Activated CD8-positive, alpha-beta memory T cell treated with anti-CD3 and anti-CD28 coated beads for 36 hours (primary cell): ENCODE data around the gene ZNF425. TPM values are rescaled to one million over a fixed set of nuclear protein-coding genes. Genes with fewer than 3 reads are reported as not detected.
"Not testable (repeated sequence)": the region's sequence is repeated elsewhere in the genome, so short reads cannot be mapped to it uniquely, and the experiment has no call there.

ENCODE experiments used
- CTCF ChIA-PET: fragments of 350-600 bp; sonication (Branson Sonifier 250); formaldehyde crosslinking; loops from one replicate; lab custom pipeline; 2021; ENCODE audit warnings: antibody characterized with exemption; lab: Charles Lee
- POLR2A ChIA-PET: fragments of 350-600 bp; sonication (Branson Sonifier 250); formaldehyde crosslinking; loops from one replicate; lab custom pipeline; 2021; ENCODE audit warnings: antibody characterized with exemption; lab: Charles Lee
- total RNA-seq, 2 experiments: library from RNA; stranded (reverse); gene quantifications; one replicate each; pipeline ENCODE4 v1.2.3, GENCODE V29; 2021

The ZNF425 gene
- total RNA-seq, 2 experiments from 2014 or later: 0.99 to 1.4 TPM

GRCh38 chr7:149087376-149087775 lies 38.7 kb downstream of the ZNF425 start:
- POLR2A ChIA-PET: interaction anchor here (0.5 kb wide), 2 partner anchors 59 to 66 kb away, joined by 3 to 6 read pairs; no protein-coding TSS in a partner anchor

GRCh38 chr7:149085866-149086265 lies 40.3 kb downstream of the ZNF425 start:
- POLR2A ChIA-PET: no interaction called here

More at GRCh38 chr7:149087376-149087775, 38.7 kb downstream of the ZNF425 start:
- CTCF ChIA-PET: interaction anchor here (0.7 kb wide), 1 partner anchor 514 kb away, joined by 3 read pairs; no protein-coding TSS in a partner anchor

GRCh38 chr7:149084407-149084806 lies 41.7 kb downstream of the ZNF425 start:
- ChIA-PET CTCF (no interaction called here), POLR2A (interaction anchor here (0.6 kb wide), 1 partner anchor 617 kb away, joined by 3 read pairs; no protein-coding TSS in a partner anchor)

More at GRCh38 chr7:149085866-149086265, 40.3 kb downstream of the ZNF425 start:
- CTCF ChIA-PET: interaction anchor here (0.9 kb wide), 1 partner anchor 80 kb away, joined by 3 read pairs; no protein-coding TSS in a partner anchor

GRCh38 chr7:149081914-149082313 lies 44.2 kb downstream of the ZNF425 start:
- POLR2A ChIA-PET: no interaction called here
- CTCF ChIA-PET: no interaction called here

- CTCF ChIA-PET: no interaction called here
- POLR2A ChIA-PET: no interaction called here
Measured at GRCh38 chr7:149077594-149077993, 48.5 kb downstream of the ZNF425 start.

GRCh38 chr7:149075286-149075685 lies 50.8 kb downstream of the ZNF425 start:
- POLR2A ChIA-PET: no interaction called here
- CTCF ChIA-PET: interaction anchor here (2.9 kb wide), 1 partner anchor 10 kb away, joined by 10 read pairs; no protein-coding TSS in a partner anchor

- ChIA-PET CTCF (interaction anchor here (2.9 kb wide), 1 partner anchor 9 kb away, joined by 10 read pairs; no protein-coding TSS in a partner anchor), POLR2A (no interaction called here)
Measured at GRCh38 chr7:149074116-149074885, 51.8 kb downstream of the ZNF425 start.

- ChIA-PET POLR2A (no interaction called here), CTCF (interaction anchor here (1.2 to 1.4 kb wide), 3 partner anchors 19 to 85 kb away, joined by 3 to 4 read pairs (median 3); no protein-coding TSS in a partner anchor)
Measured at GRCh38 chr7:149072438-149072775, 53.7 kb downstream of the ZNF425 start.

GRCh38 chr7:149071641-149072437 lies 54.3 kb downstream of the ZNF425 start:
- CTCF ChIA-PET: interaction anchor here (1.2 to 1.4 kb wide), 3 partner anchors 18 to 84 kb away, joined by 3 to 4 read pairs (median 3); no protein-coding TSS in a partner anchor

GRCh38 chr7:149071182-149071635 lies 54.9 kb downstream of the ZNF425 start:
- CTCF ChIA-PET: interaction anchor here (1.2 to 1.4 kb wide), 3 partner anchors 17 to 84 kb away, joined by 3 to 4 read pairs (median 3); no protein-coding TSS in a partner anchor
- POLR2A ChIA-PET: no interaction called here

More at GRCh38 chr7:149071641-149072437, 54.3 kb downstream of the ZNF425 start:
- POLR2A ChIA-PET: no interaction called here

- POLR2A ChIA-PET: no interaction called here
Measured at GRCh38 chr7:149070372-149071125, 55.6 kb downstream of the ZNF425 start.

GRCh38 chr7:149067869-149068268 lies 58.3 kb downstream of the ZNF425 start:
- CTCF ChIA-PET: interaction anchor here (0.6 kb wide), 1 partner anchor 245 kb away, joined by 3 read pairs; no protein-coding TSS in a partner anchor
- POLR2A ChIA-PET: no interaction called here

More at GRCh38 chr7:149070372-149071125, 55.6 kb downstream of the ZNF425 start:
- CTCF ChIA-PET: no interaction called here

- POLR2A ChIA-PET: no interaction called here
Measured at GRCh38 chr7:149063476-149063875, 62.6 kb downstream of the ZNF425 start.

GRCh38 chr7:149062217-149062899 lies 63.8 kb downstream of the ZNF425 start:
- CTCF ChIA-PET: not testable (repeated sequence)

More at GRCh38 chr7:149063476-149063875, 62.6 kb downstream of the ZNF425 start:
- CTCF ChIA-PET: no interaction called here

GRCh38 chr7:149060156-149060555 lies 66.0 kb downstream of the ZNF425 start:
- POLR2A ChIA-PET: interaction anchor here (0.6 kb wide), 1 partner anchor 234 kb away, joined by 4 read pairs; no protein-coding TSS in a partner anchor
- CTCF ChIA-PET: interaction anchor here (0.7 to 1.7 kb wide), 2 partner anchors 53 to 55 kb away, joined by 3 to 4 read pairs; no protein-coding TSS in a partner anchor

More at GRCh38 chr7:149062217-149062899, 63.8 kb downstream of the ZNF425 start:
- POLR2A ChIA-PET: not testable (repeated sequence)

GRCh38 chr7:149053885-149054284 lies 72.2 kb downstream of the ZNF425 start:
- ChIA-PET CTCF (interaction anchor here (1.0 to 1.2 kb wide), 2 partner anchors 12 to 18 kb away, joined by 3 read pairs; no protein-coding TSS in a partner anchor), POLR2A (no interaction called here)

GRCh38 chr7:149053384-149053783 lies 72.7 kb downstream of the ZNF425 start:
- CTCF ChIA-PET: interaction anchor here (1.0 to 1.2 kb wide), 2 partner anchors 13 to 19 kb away, joined by 3 read pairs; no protein-coding TSS in a partner anchor
- POLR2A ChIA-PET: no interaction called here
